Epithelial cell of prostate (primary cell): ENCODE data around the gene FRK.
"Not testable (repeated sequence)": the region's sequence is repeated elsewhere in the genome, so short reads cannot be mapped to it uniquely, and the experiment has no call there.

Source experiments
- DNase-seq: peaks from one replicate; pipeline ENCODE4 v3.0.0-alpha.2; 2011; ENCODE audit warnings: low read depth, low spot score
- H3K27ac ChIP-seq: fragments of 450-650 bp; 2 replicates; pipeline ENCODE4 v1.5.1; 2017; ENCODE audit warnings: mild to moderate bottlenecking

The FRK gene, protein sequence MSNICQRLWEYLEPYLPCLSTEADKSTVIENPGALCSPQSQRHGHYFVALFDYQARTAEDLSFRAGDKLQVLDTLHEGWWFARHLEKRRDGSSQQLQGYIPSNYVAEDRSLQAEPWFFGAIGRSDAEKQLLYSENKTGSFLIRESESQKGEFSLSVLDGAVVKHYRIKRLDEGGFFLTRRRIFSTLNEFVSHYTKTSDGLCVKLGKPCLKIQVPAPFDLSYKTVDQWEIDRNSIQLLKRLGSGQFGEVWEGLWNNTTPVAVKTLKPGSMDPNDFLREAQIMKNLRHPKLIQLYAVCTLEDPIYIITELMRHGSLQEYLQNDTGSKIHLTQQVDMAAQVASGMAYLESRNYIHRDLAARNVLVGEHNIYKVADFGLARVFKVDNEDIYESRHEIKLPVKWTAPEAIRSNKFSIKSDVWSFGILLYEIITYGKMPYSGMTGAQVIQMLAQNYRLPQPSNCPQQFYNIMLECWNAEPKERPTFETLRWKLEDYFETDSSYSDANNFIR

DNA sequence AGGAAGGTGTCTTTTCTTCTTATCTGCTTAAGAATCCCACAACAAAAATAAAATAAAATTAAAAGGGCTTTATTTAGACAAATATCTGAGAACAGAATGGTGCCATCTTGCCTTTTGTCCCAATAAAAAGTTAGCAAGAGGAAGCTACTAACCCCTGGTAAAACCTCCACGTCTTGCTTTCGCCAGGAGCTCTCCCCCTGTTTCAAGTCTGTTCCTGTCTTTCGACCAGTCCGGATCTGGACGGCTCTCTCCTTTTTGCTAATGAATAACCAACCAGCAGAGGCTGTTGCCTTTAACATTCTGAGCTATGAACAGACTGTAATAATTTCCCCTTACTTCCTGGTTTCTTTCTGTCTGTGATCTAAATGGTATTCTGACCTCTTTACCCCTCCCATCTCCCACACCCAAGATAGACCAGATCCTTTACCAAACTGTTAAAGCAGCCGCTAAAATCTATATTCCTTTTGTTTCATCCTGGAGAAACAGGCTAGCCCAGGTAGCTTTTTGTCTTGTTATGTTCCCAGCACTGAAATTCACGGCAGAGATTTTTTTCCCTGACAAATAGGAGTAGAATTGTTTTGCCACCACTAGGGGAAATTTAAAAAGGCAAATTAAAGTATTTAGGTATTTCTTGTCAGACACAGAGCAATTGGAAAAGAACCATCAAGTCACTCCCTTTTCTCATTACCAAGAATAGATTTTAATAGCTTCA is at the start of gene FRK:
TSS of gene FRK (minus strand) at position 320 of the 712 bp plus-strand sequence. CDS start 580 bp downstream, outside the sequence.
- DNase-seq, result peak; percentile 55
- peak within 1 kb of the TSS; percentile 88 for H3K27ac ChIP-seq

DNA sequence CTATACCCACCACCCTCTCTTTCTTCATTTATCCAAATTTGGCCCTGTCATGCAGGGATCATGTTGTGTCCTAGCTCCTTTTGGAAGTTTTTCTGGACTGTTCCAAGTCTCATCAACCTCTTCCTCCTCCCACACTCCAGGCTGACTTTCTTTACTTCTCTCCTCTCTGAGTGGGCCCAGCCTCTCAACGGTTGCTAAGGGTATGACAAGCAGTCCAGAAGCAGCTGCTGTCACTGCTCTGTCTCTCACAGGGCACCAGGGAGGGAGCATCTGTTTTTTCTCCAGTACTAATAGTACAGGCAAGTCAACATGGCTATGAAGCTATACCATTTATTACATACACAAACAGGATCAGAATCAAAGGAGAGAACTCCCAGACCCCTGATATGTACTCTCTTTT is 48.1 kb upstream of the FRK start:
- no peak for DNase-seq
- no peak overlapping the region for H3K27ac ChIP-seq

DNA sequence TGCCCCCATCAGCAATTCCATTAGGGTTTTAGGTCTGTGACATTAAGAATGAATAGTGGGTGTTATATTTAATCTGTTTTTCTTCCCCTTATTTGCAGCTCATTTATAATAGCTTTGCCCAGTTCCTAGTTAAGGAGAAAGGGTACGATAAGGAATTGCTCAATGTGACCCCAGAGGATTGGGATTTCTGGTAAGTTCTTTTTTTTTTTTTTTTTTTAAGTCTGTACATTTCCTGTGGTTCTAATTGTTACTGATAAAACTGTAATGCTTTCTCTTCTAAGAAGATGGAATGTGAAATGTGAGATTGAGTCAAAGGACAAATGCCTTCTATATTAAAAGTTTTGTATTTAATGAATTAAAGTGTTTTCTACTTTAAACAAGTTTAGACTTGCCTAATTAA is 45.5 kb upstream of the FRK start:
- no peak for DNase-seq
- H3K27ac ChIP-seq, result no peak overlapping the region

DNA sequence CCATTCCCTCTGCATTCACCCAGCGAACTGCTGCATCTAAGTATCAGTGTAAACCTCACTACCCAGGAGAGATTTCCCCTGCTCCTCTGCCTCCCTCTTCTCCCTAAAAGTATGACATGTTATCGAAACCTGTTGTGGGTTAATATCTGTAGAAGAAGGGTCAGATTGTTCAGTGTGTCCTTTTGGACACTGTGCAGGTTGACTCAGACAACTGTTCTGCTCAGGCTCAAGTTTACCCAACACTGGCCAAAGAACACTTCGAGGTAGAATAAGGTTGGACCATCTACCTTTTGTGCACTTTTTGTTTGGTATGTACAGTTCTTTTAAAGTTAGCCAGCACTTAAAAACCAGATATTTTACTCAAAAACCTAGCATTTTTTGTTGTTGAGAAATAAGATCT is 44.6 kb upstream of the FRK start:
- H3K27ac ChIP-seq, result no peak overlapping the region
- DNase-seq, result no peak

DNA sequence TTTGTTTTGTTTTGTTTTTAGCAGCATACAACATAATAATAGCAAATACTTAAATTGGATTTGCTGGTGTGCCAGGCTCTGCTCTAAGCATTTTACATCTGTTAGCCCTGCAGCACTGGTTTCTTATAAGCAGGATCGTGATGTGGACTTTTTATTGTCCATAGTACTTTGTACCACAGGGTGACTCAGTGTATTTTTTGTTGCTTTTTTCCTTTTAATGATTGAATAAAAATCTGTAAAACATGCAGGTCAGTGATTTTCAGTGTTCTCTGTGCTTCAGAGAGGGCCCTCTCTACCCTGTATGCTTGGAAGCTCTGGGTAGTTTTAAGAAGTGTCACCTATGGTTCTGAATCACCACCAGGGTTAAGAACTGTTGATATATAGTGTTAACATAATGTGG is 43.9 kb upstream of the FRK start:
- no peak overlapping the region for H3K27ac ChIP-seq
- DNase-seq, result no peak

DNA sequence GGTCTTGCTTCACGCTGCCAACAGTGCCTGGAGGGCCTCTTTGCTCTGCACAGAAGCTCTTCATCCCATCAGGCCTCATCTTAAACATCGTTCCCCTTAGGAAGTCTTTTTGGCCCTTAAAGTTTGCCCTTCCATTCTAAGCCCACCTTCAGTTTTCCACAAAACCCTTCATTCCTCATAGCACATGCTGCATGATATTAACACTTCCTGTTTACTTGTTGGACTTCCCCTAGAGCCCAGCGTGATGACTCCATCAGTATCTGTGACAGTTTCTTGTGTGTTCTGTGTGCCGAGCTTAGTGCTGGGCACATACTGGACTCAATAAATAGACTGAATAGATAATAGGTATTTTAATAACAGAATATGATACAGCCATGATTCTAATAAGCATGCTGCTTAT is 42.2 kb upstream of the FRK start:
- H3K27ac ChIP-seq, result no peak overlapping the region
- DNase-seq, result no peak

DNA sequence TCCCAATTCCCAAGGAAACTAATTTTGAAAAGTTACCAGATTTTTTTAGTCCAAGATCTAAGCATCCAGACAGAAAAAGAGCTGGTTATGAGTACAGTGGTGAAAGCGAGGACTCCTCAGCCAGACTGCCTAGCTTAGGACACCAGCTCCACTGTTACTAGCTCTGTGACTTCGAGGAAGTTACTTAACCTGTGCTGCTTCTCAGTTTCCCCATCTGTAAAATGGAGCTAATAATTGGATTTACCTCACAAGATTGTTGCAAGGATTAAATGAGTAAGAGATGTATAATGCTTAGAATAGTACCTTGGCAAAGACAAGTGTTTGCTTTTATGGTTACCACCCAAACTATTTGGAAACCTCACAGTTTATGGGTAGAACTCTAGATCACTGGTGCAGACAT is 41.1 kb upstream of the FRK start:
- H3K27ac ChIP-seq, result no peak overlapping the region
- no peak for DNase-seq

DNA sequence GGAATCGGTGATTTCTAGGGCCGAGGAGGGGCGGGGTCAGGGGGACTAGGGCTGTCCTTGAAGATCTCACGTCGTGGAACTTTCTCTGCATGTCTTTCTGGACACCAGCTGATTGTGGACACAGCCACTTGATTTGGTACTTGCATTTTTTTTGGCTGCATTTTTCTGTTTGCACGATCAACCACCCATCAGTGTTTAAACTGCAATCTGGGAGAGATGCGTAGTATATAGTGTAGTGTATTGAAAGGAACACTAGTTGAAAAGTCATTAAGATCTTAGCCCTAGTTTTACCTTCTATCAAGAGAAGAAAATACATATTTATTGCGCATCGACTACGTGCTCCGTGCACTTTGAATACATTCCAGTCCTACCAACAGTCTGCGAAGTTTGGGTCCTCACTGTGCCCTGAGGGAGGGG is 40.6 kb upstream of the FRK start:
- no peak for DNase-seq
- H3K27ac ChIP-seq, result peak overlapping the region; percentile 83

DNA sequence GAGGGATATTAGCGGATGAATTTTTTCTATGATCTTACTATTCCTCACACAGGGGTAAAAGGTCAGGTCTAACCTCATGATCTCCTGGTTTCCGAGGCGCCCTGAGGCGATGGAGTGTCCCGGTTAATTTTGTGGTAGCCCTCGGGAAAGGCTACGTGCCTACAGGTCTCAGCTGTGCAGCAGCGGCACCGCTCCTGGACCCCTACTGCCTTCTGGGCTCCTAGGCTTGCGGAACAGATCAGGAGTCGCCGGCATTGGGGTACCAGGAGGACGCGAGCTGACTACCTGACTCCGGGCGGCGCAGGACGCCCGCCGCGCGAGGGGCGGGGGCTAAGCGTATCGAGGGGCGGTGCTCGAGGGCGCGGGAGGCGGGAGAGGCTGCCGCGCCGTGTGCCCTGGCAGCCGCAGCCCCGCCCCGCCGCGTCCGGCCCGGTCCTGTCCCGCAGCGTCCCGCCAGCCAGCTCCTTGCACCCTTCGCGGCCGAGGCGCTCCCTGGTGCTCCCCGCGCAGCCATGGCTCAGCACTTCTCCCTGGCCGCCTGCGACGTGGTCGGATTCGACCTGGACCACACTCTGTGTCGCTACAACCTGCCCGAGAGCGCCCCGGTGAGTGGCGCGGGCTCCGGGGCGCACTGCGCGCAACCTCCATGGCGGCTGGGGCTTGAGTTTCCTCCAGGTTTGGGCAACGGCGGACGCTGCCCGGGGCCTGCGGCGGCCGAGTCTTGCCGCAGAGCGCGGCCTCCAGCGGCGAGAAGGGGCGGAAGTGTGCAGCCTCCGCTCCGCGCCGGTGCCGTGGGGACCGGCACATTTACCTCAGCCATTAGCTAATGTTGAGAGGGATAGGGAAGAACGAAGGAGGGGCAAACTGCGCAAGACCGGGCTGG is 40.0 kb upstream of the FRK start, which contains the start of gene NT5DC1:
TSS of gene NT5DC1 (plus strand) at position 435 of the 883 bp plus-strand sequence. CDS start at position 513, 78 bp downstream.
- DNase-seq, result no peak
- H3K27ac ChIP-seq, result peak within 1 kb of the TSS; percentile 83

DNA sequence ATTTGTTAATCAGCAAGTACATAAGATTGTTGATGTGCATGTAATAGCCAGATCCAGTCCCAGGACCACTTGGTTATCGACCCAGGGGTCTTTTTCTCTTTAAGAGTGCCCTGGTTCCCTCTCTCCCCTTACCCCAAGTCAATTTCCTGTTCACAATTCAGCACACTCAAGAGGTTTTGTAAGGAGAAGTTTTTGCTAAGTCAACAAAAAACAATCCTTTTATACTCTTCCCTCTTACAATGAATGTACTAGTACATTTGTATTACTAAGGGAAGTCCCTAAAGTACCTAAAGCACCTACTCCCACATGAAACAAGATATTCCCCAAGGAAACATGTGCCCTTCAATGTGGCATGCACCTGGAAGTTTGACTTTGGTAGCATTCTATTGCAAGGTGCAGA is 38.3 kb upstream of the FRK start:
- no peak for DNase-seq
- H3K27ac ChIP-seq, result no peak overlapping the region

DNA sequence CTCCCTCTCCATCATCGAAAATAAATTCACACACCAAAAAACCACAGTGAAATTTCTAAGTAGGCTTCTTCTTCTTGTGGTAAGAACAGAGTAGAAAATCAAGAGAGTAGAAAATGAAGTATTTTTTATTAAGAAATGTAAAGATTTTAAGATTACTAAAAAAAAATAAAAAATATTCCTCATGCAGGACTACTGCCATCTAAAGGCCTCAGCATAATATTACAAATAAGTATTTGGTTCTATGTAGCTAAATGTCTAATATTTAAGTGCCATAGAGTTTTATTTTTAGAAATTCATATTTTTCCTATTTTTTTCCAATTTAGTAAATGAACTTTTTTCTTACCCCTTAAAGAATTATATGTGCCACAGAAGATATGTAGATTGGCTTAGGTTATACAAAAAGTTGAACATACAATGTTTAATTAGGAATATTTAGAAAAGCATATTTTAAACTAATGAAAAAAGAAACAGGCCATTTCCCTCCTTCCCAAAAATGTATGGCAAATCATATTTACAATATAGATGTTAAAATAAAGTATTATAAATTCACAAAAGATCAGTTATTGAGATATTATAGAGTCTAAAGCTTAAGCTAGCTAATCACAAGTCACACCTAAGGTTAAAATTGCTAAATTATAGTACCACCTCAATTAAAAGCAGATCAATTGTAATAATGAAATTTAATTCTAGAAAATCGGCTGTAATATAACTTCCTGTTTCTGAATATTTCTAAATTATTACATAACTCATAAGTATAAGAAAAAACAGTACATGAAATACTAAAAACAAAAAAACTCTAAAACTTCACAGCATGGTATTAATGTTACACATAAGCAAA is 36.5 kb upstream of the FRK start:
- H3K27ac ChIP-seq, result no peak overlapping the region
- DNase-seq, result no peak

DNA sequence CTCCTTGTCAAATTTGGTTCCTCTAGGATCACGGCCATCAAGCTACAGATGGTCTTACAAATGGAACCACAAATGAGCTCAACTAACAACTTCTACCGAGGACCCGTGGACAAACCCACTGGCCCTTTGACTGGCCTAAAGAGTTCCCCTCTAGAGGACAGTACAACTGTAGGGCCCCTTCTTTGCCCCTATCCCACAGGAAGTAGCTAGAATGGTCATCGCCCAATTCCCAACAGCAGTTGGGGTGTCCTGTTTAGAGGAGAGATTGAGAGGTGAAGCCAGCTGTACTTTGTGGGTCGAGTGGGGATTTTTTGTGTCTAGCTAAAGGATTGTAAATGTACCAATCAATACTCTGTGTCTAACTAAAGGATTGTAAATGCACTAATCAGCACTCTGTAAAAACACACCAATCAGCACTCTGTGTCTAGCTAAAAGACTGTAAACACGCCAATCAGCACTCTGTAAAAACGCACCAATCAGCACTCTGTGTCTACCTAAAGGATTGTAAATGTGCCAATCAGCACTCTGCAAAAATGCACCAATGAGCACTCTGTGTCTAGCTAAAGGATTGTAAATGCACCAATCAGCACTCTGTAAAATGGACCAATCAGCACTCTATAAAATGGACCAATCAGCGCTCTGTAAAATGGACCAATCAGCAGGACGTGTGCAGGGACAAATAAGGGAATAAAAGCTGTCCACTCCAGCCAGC is 35.5 kb upstream of the FRK start:
- DNase-seq, H3K27ac ChIP-seq: not testable (repeated sequence)

DNA sequence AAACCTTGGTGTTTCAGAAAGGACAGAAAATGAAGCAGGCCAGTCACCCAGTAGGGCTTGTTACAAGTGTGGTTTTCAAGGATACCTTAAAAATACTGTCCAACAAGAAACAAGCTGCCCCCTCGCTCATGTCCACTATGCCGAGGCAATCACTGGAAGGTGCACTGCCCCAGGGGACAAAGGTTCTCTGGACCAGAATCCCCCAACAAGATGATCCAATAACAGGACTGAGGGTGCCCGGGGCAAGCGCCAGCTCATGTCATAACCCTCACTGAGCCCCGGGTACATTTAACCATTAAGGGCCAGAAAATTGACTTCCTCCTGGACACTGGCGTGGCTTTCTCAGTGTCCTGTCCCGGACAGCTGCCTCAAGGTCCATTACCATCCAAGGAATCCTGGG is 33.4 kb upstream of the FRK start:
- DNase-seq, result no peak

DNA sequence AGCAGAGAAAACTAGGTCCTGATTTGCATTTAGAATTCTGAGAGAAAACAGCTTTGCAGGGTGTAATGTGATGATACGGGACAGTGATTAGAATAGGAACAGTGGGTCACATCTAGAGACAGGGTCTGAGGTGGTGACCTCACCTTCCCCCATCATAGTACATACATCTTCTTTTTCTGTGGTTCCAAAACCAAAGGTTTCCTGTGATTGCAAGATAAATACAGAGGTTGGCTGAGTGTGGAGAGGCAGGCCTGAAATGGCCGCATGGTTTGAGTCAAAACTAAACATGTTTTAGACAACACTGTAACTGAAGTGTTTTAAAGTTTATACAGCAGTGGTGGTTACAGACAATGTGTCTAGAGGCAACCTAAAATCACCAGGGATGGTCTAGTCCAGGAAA is 29.6 kb upstream of the FRK start:
- no peak for DNase-seq
- no peak overlapping the region for H3K27ac ChIP-seq

More for the DNA sequence above, 33.4 kb upstream of the FRK start:
- H3K27ac ChIP-seq, result no peak overlapping the region

DNA sequence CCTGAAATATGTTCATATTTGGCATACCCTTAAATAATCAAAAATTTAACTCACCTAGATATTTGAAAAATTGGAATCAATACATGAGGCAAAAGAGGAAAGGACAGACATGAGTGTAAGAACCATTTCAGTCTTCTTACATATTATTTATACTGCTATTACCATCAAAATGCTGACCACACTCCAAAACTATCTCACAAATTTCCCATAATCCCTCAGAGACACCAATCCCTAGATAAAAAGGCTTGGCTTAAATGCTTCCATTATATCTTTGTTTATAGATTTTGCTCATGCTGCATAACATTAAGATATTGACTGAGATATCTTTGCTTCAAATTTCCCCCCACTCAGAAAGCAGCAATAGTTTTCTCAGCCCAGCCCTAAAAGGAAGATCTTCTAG is 28.3 kb upstream of the FRK start:
- DNase-seq, result no peak

DNA sequence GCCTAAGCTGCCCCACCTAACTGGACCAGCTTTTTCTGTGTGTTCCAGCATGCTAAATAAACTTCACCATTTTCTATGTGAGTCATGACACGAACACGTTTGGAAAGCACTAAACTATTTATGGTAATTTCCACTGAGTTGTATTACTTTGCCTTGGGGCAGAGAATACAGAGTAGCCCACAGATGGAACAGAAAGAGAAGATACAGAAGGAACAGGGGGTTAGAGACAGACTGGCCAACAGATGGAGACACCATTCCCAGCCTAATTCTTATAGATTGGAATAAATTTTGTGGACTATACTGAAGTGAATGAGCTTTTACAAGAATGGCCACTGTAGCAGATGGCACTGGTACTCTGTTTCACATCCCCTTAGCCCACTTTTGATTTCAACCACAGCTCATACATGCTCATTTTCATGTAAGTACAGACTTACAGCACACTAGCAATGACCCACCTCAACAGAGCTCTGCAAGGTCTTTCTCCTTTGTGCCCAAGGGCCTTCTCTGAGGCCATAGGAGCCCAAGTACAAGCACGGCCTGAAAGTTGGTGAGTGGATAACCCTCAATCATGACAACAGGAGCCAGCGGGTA is 26.8 kb upstream of the FRK start:
- no peak for DNase-seq
- no peak overlapping the region for H3K27ac ChIP-seq

More for the DNA sequence above, 28.3 kb upstream of the FRK start:
- H3K27ac ChIP-seq, result no peak overlapping the region

DNA sequence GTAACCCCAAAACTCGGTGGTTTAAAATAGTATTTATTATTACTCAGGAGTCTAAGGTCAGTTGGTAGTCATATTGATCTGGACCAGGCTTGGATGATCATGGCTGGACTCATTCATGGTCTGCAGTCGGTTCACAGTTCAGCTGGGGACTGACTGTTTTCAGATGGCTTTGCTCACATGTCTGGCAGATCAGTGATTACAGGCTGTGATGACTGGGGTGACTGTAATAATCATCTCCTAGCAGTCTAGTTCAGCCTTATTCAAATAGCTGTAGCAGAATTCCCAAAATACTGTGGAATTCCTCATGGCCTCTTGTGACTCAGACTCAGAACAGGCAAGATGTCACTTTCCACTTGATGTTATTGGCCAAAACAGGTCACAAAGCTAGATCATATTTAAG is 23.6 kb upstream of the FRK start:
- no peak overlapping the region for H3K27ac ChIP-seq
- DNase-seq, result no peak

DNA sequence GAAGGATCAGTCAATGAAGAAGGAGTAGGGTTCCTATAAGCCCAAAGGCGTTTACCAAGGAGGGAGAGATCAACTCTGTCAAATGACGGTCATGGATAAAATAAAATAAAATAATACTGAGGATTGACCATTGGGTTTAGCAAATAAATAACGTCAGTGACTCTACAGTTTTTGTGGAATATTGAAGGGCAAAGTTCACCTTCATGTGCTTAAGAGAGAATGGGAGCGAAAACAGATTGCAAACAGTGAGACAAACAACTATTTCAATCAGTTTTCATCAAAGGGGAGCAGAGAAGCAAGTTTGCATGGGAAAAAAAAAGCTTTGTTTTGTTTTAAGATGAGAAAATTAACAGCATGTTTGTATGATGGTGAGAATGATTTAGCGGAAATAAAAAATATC is 22.4 kb upstream of the FRK start:
- H3K27ac ChIP-seq, result no peak overlapping the region
- no peak for DNase-seq

DNA sequence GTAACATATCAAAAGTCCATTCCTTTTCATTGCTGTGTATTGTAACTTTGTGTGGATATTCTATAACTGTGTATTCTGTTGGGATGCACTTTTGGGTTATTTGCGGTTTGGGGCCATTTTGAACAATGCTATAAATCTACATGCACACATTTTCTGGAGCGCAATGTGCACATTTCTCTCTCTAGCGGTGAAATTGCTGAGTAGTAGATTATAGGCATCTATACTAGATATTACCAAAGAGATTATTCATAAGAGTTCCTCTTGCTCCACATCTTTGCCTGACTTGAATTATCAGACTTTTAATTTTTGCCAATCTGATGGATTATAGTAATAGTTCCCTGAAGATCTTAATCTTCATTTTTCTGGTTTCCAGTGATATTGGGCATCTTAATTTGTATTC is 18.3 kb upstream of the FRK start:
- no peak for DNase-seq
- H3K27ac ChIP-seq, result no peak overlapping the region
